Cardiac septum (tissue), 1 donor: ENCODE data around the gene ZFAND2A. TPM values are rescaled to one million over a fixed set of nuclear protein-coding genes. Genes with fewer than 3 reads are reported as not detected.

Source experiments
- DNase-seq: peaks from one replicate; pipeline ENCODE4 v3.0.0-alpha.2; 2020; ENCODE audit warnings: low spot score
- intact Hi-C: fragments of 100-400 bp; cut with DNase I; formaldehyde crosslinking; loops from one replicate; pipeline ENCODE4 v1.14.0; 2022
- total RNA-seq: library from RNA; stranded (reverse); fragmentation: NEBNext Ultra II Directional; extraction: Animal tissue kit (Norgen Biotek cat#: 25700); gene quantifications from one replicate; pipeline ENCODE4 v1.2.1, GENCODE V29; 2021
- donor health status: DM: no; HTN: no; CAD: no.

The ZFAND2A gene
- total RNA-seq, 1 donor from 2014 or later: 8.8 TPM

DNA sequence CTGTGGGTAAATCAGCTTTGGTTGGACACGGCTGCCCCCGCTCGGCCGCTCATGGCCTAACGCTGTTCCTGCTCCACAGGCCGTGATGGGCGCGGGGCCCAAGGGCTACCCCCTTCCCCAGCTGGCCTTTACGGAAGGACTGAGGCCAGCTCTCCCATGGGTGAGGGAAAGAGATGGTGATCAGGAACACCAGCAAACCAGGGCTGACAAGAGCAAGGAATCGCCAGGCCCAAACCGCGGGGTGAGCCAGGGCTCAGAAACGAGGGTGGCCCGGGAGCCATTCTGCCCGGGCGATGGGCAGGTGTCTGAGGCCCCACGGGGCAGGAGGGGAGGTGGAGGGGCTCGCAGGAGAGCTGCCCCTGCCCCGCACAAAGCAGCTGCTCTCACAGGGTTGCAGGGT lies 45.5 kb downstream of the ZFAND2A start:
- DNase-seq: peak; percentile 57
- intact Hi-C loops: no loop called here

DNA sequence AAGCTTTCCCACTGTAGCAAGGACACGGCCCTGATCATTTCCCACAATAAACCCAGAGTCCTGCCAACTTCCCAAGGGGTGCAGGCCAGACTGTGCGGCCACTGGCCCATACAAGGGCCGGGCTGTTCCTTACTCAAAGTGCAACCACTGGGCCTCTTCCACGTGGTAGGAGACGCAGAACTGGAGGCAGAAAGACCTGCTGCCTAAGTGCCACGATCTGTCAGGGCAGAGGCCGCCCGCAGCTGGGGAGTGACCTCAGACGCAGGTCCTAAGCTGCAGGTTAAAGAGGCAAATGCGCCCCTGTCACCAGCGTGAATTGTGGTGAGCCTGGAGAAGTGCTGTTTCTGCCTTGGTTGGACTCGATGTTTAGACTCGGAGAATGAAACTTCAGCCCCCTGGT lies 45.9 kb downstream of the ZFAND2A start:
- DNase-seq: peak; percentile 73
- intact Hi-C loops: no loop called here

DNA sequence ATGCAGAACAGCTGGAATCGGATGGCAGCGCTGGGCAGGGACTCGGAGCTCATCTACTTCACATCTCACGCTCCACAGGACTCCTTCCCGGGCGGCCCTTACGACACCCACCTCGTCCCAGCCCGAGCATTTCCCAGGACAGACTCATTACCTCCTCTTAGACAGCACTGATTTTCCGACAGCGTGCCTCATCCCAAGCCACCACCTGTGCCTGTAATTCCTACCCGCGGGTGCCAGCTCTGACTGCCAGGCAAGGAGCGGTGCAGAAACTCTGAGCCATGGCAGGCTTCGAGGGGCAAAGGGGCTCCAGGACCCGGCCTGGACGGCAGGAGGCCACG lies 46.5 kb downstream of the ZFAND2A start:
- DNase-seq: peak; percentile 63

DNA sequence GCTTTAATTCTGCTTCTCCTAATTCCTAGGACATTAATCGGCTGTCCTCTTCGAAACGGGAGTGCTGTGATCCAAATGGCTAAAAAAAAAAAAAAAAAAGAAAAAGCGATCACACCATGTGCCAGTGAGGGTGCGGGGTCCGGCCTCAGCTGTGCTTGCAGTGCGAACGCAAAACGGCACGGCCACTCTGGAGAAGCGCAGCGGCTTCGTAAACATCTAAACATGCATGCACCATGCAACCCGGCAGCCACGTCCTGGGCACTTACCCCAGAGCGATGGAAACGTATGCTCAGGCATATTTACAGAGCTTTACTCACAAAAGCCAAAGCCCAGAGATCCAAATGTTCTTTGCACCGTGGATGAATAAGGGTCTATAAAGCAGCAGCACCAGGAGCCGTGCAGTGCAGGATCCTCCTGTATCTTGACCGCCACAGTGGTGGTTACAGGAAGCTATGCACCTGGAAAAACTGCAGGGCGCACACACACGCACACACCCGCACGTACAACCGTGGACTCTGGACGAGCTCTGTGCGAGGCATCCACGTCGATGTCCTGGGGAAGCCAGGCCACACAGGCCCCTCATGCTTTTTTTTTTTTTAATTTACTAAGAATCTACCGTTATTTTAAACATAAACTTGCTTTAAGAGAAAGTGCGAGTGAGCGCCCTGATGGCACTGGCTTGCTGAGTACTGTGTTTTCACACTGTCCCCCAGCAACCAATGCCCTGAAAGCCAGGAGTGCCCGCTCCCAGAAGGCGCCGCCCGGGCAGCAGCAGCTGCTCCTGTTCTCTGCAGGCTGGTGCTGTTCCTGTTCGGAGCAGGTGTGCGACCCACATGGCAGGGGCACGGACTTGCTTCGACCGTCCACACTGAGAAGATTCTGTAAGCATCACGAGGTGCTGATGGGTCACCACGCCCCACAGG lies 47.1 kb downstream of the ZFAND2A start:
- DNase-seq: peak; percentile 66
- intact Hi-C loops: no loop called here

More for the DNA sequence above, 46.5 kb downstream of the ZFAND2A start:
- intact Hi-C loops: no loop called here

DNA sequence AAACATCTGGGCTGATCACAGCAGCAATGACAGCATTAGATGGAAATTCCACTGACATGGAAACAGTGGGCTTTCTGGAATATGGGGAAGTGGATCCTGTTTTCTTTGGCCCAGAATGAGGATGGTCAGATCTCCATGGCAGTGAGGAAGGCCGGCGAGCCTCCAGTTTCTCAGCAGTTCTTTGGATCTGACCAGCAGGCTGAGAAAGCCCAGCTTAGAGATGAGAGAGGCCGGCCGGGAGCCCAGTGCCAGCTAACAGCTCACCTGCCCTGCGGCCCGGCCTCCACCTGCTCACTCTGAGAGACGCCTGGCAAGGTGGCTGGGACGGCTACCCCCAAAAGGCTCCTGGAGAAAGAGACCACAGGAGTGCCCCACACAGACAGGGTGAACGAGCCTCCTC lies 47.9 kb downstream of the ZFAND2A start:
- DNase-seq: peak; percentile 74
- intact Hi-C loops: no loop called here

DNA sequence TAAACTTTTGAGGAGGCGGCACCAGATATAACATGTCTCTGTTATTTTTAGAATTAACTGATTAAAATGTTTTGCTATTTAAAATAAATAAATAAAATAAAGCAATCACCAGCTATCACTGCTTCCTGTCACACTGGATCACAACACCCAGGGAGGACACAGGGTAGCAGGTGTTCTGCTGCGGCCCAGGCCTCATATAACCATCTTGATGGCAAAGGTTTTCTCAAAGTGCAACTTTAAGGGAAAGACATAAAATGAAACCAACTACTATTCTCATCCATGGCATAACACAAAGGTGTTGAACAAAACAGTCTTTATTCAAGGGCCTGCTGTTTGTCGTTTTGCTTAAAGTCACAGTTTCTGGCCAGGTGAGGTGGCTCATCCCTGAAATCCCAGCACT lies 48.8 kb downstream of the ZFAND2A start:
- peak; percentile 58 for DNase-seq
- intact Hi-C loops: no loop called here

DNA sequence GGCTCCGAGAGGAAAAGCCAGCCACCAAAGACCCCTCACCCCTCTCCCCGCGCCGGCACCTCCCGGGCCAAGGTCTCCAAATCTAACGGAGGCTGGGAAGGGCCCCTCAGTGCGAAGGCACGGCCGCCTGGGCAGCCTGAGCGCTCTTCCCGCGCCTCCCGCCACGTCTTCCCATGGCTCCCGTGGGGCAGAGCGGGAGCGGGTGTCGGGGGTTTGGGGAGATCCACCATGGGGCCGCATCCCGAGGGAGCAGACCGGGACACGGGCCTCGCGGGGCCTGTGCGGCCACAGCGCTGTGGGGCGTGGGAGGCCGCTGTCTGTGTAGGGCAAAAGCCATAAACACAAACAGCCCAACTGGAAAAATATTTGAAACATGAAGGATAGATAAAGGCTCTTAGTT lies 49.6 kb downstream of the ZFAND2A start:
- intact Hi-C loops: no loop called here
- peak; percentile 54 for DNase-seq

DNA sequence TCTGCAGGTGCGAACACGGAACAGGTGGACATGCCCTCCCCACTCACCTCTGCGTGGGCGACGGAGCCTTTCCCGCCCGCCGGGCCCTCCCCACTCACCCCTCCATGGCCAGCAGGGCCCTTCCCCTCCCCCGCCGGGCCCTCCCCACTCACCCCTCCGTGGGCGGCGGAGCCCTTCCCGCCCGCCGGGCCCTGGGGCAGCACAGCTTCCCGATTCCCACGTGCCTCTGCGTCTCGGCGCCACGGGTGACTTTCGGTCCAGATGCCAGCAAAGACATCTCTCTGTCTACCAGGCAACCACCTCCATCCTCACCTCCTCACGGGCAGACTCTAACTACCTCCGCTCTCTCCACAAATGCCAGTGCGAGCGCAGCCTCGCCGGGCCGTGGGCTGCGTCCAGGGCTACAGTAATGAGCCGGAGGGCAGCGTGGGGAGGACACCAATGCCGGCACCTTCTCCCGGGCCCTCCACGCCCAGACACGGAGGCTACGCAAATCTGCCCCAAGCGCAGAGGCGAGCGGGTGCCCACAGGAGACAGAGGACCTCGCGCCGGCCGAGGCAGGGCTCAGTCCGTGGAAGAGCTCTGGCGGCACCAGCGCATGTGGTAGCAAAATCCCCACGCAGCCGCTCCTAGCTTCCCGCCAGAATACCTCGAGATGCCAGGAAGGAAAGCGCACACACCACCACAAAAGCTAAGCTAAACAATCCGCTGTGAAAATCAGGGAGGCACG lies 50.2 kb downstream of the ZFAND2A start:
- intact Hi-C loops: no loop called here
- peak; percentile 47 for DNase-seq

DNA sequence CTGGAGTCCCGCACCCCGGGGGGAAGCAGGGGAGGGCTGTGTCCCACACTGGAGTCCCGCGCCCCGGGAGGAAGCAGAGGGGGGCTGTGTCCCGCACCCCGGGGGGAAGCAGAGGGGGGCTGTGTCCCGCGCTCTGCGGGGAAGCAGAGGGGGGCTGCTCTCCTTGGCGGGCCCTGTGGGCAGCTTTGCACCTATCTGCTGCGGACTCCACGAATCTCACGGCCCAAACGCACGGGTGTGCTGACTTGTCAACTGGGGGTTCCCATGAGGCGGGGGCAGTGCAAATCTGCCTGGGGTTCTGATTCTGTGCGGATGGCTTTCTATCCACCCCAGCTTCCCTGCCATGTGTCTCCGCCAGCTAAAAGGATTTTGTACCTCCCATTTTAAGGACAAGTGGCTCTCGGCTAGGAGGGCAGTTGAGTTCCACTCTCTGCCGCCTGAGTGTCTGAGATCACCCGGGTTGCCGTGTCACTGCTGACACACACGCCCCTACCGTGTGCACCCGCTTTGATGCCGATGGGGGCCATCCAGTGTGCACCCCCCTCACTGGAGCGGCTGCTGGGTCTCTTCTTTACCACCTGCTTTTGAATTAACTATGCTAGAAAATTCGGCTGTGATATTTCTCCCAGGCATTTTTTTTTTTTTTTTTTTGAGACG lies 51.6 kb downstream of the ZFAND2A start:
- intact Hi-C loops: no loop called here
- peak; percentile 71 for DNase-seq

DNA sequence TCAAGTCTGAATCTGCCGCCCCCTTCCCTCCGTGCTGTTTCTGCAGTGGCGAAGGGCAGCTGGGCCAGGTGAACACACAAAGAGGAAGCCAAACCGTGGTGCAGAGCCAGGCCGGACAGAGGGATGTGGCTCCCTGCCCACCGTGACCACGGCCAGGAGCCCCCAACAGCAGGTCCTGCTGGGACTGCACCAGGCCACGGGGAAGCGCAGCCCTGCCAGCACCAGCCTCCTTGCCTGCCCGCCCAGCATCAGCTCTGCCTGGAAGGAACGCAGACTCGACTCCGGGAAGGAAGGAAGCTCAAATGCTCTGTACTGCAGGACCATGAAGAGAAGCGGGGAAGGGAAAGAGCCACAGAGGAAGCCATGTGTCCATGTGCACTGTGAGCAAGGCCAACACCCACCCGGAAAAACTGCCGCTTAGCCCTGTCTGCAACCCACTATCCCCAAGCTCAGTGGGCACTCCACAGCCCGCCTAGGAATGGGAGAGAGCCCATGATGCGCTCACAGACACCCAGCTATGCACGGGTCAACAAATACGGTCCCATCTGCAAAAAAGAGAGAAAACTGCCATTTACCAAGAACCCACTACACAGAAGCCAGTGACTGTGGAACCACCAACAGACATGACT lies 53.1 kb downstream of the ZFAND2A start:
- DNase-seq: no peak
- intact Hi-C loops: no loop called here

DNA sequence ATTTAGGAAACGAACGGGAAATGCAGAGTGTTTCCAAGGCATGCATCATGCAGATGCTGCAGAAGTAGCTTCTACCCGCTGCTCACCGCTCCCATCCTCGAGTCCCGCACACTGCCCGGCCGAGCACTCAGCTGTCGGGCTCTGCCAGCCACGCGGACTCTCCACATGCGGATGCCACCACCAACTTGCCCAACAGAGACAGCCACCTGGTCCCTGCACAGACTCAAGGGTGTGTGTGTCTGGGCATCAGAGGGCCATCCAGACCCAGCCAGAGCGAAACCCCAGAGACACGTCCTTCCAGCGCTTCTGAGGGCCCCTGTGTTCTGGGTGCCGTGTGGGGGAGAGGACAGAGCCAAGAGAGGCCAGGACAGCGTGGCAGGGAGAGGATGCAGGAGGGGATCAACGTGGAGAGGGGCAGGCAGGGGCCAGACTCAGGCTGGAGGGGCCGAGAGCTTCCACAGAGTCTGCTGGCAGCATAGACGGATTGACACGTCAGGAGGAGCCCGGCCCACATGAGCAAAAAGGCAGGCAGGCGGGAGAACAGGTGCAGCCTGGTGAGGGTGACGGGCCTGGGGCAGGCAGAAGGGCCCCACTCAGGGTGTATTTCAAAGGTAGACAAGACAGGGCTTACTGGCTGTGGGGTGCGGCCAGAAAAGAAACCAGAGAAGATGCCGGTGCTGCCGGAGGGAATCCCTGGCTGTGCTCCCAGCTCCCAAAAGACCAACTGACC lies 53.8 kb downstream of the ZFAND2A start:
- no peak for DNase-seq
- intact Hi-C loops: no loop called here

DNA sequence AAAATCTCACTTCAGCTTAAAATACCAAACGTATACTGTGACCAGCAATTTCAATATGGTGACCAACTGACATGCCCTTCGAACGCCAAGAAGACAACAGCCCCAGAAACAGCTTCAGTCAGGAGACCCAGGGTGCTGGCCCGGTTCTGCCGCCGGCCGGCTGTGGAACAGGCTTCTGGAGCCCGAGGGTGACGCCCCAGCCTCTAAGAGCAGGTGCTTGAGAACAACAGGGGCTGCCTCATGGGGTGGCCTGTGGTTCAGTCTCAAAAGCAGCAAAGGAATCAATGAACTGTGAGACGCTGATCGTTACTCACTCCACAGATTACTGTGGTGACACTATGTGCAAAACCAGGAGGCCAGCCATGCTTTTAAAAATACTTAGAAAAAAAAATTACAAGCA lies 54.8 kb downstream of the ZFAND2A start:
- no peak for DNase-seq
- intact Hi-C loops: no loop called here

DNA sequence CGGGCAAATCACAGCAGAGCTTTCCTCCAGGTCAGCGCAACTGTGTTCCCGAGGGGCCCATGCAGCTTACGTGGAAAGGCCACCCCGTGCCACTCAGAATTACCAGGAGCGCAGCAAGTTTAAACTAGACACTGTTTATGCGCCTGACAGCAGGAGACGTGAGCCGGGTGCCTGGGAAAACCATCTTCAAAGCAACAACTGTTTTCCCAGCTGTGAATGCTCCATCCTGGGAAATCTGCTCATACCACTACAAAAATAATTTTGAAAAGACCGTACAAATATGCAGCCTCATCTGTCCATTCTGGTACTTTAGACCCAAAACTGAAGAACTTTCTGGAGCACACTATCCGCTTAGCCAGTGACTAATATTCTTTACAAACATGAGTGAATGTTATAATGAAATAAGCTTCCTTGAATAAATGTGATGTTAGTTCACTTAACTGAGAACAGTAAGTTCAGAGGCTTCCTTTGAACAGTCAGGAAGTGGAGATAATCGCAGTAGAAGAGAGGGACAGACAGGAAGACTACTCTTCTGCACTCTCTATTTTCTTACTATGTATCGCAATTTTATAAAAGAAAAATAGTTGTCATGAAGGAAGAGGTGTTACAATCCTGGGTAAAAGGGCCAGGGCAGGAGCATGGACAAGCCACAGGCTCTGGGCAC lies 55.3 kb downstream of the ZFAND2A start:
- intact Hi-C loops: no loop called here
- DNase-seq: no peak

DNA sequence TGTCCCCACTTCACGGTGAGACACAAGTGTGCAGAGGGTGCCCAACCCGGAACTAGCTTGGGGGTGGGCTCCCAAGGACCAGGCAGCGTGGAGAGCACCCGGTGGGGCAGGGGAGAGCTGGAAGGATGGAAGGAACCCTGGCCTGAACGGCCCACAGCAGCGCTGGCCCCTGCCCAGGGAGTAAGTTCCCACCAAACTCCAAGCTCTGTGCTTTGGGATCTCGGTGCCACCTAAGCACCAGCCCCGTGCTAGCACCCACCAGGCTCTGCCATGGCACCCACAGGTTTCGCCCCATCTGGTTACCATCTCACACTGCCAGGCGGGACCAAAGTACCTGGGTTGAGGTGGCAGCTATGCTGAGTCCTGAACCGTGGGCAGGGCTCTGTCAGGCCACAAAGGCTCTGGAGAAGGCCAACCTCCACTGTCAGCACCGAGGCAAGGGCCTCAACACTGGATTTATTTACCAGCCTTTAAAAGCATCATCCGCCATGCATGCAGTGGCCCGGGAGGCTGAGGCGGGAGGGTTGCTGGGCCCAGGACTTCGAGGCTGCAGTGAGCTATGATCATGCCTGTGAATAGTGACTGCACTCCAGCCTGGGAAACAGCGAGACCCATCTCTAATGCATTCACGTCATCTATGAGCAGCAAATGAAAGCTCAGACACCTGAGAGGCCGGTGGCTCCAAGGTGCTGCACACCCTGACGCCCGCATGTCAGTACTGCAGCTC lies 56.0 kb downstream of the ZFAND2A start:
- intact Hi-C loops: no loop called here
- no peak for DNase-seq

DNA sequence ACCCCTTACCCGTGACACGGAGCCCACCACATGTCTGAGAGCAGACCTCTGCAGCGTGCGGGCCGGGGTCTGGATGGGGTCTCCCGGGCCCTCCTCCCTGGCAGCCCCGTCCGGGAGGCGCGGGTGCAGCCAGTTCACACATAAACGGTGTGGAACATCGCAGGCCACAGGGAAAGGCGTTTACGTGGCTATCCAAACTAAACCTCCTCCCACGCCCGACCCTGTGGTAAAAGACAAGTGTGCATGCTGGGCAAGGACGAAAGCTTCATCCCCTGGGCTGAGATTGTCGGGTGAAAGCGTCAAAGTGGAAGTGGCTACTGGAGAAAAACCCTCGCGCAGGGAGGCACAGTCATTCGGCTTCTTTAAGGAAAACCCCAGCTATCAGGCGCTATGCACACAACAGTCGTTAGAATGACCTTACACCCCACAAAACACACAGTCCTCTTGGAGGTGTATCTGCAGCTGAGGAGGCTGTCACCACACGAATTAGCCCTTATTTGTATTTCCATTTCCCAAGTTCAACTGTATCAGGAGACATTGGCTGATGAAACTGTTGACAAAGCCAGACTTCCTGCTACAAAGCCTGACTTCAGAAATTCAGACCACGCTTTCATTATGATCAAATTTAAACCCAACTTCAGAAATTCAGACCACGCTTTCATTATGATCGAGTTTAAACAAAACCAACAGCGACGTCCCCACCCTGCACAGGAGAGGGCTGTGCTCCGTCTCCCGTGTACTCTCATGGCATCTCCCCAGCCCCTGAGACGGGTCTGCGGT lies 56.8 kb downstream of the ZFAND2A start:
- DNase-seq: no peak
- intact Hi-C loops: no loop called here
